ENCODE results near the gene PHYHD1. TPM values are rescaled to one million over a fixed set of nuclear protein-coding genes. Genes with fewer than 3 reads are reported as not detected.

PHYHD1 gene
- total RNA-seq, 3 donors from 2014 or later (not counting 1 experiment from before 2014, with no cell fraction given): 5.4 to 6.0 (median 5.4) TPM

DNA sequence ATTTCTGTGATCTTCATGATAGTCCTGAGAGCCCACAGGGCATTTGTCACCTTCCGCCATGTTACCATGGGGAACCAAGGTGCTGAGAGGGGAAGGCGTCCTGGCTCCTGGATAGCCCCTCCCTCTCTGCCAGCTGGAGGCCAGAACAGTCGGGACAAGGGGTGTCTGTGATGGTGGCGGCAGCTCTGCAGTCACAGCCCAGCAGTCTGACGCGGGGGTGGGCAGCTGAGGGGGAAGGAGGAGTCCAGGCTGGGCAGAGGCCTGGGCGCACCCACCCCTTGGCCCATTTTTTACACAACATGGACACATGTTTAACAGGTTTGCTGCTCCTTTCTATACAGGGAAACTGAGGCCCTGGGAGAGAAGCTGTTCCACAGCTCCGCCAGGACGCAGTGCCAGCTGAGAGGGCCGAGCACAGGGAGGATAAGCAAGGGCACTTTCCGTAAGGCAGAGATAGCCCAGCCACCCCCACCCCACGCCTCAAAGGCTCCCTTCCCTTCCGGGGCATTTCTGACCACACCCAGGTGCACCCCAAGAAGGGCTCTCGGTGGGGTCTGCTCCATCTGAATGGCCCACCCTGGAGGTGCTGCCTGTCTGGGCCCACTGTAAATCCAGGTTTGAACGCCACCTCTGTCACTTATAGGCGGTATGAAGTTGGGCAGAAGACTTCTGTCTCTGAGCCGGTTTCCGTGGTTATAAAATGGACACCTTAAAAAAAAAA lies 21.8 kb upstream of the PHYHD1 start:
- Histone ChIP-seq H3K36me3 (ENCODE audit: control insufficient read depth, insufficient read depth, low read length) (peaks cover 13% of the 10 kb centered on the region), H3K4me3 (ENCODE audit: low read length) (no peak overlapping the region), H3K9me3 (ENCODE audit: control insufficient read depth, insufficient read depth, low read length) (no peaks in the 10 kb centered on the region), H3K27ac (ENCODE audit: low read length) (peak overlapping the region; percentile 84), H3K4me1 (ENCODE audit: control insufficient read depth, insufficient read depth, low read length) (peaks cover 89% of the 10 kb centered on the region), H3K27me3 (ENCODE audit: control insufficient read depth, insufficient read depth, low read length) (no peaks in the 10 kb centered on the region)
- Mint-ChIP-seq H3K4me3 (peak overlapping the region; percentile 80), H3K27ac (peak overlapping the region; percentile 87 to 95), H3K4me1 (peaks cover 57 to 83% of the 10 kb centered on the region in 2 donors), H3K27me3 (ENCODE audit: low read depth in 2 of 2) (no peaks in the 10 kb centered on the region), H3K9me3 (no peaks in the 10 kb centered on the region), H3K36me3 (no peaks in the 10 kb centered on the region)
- TF ChIP-seq, protein P1, sequence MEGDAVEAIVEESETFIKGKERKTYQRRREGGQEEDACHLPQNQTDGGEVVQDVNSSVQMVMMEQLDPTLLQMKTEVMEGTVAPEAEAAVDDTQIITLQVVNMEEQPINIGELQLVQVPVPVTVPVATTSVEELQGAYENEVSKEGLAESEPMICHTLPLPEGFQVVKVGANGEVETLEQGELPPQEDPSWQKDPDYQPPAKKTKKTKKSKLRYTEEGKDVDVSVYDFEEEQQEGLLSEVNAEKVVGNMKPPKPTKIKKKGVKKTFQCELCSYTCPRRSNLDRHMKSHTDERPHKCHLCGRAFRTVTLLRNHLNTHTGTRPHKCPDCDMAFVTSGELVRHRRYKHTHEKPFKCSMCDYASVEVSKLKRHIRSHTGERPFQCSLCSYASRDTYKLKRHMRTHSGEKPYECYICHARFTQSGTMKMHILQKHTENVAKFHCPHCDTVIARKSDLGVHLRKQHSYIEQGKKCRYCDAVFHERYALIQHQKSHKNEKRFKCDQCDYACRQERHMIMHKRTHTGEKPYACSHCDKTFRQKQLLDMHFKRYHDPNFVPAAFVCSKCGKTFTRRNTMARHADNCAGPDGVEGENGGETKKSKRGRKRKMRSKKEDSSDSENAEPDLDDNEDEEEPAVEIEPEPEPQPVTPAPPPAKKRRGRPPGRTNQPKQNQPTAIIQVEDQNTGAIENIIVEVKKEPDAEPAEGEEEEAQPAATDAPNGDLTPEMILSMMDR (IDR thresholded peaks at IDR 0.05): no peak
- peak in 1 of 3 donors; percentile 23 for ATAC-seq
- no peak for DNase-seq
- WGBS (ENCODE audit: insufficient coverage): 80% methylated on average over 14 of the region's 18 CpGs
- intact Hi-C loops (cut with micrococcal nuclease): no loop called here

DNA sequence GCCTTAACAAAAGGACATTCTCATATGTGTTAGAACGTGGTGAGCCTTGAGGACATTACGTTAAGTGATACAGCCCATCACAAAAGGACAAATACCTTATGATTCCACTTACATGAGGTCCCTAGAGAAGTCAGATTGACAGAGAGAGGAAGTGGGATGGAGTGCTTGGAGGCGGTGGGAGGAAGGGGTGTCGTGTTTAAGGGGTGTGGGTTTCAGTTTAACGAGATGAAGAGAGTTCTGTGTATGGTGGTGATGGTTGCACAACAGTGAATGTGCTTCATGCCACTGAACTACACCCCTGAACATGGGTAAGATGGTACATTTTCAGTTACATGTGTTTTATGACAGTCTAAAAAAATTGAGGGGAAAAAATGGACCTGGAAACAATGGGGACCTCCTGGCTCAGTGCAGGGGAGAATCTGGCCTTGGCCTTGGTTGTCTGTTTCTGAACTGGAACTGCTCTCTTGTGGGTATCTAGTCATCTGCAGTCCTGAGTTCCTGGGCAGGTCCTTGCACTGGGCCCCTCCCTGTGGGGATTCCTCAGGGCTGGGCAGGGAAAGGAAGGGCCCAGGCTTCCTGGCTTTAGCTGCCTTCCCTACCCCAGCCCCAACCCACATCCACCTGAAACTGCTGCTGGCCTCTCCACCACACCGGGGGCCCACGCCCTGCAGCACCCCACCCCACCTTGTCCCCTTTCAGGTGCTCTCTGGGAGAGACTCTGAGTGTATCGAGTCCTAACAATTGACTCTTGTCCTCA lies 21.0 kb upstream of the PHYHD1 start:
- Histone ChIP-seq H3K36me3 (ENCODE audit: control insufficient read depth, insufficient read depth, low read length) (peaks cover 13% of the 10 kb centered on the region), H3K4me3 (ENCODE audit: low read length) (no peak overlapping the region), H3K4me1 (ENCODE audit: control insufficient read depth, insufficient read depth, low read length) (peaks cover 89% of the 10 kb centered on the region), H3K9me3 (ENCODE audit: control insufficient read depth, insufficient read depth, low read length) (no peaks in the 10 kb centered on the region), H3K27me3 (ENCODE audit: control insufficient read depth, insufficient read depth, low read length) (no peaks in the 10 kb centered on the region), H3K27ac (ENCODE audit: low read length) (peak overlapping the region; percentile 84)
- TF ChIP-seq, protein P1 (IDR thresholded peaks at IDR 0.05): no peak
- H3K27me3 Mint-ChIP-seq (ENCODE audit: low read depth in 2 of 2): no peaks in the 10 kb centered on the region
- peak overlapping the region; percentile 80 for H3K4me3 Mint-ChIP-seq
- ATAC-seq (peak in 2 of 3 donors; percentile 8 to 22), DNase-seq (peak in 1 of 2 donors; percentile 53)
- 13% methylated on average over 6 of the region's 8 CpGs for WGBS (ENCODE audit: insufficient coverage)
- H3K9me3 Mint-ChIP-seq: no peaks in the 10 kb centered on the region
- intact Hi-C loops (cut with micrococcal nuclease): no loop called here
- H3K4me1 Mint-ChIP-seq: peaks cover 55 to 84% of the 10 kb centered on the region in 2 donors
- H3K36me3 Mint-ChIP-seq: no peaks in the 10 kb centered on the region
- peak overlapping the region; percentile 87 to 95 for H3K27ac Mint-ChIP-seq

DNA sequence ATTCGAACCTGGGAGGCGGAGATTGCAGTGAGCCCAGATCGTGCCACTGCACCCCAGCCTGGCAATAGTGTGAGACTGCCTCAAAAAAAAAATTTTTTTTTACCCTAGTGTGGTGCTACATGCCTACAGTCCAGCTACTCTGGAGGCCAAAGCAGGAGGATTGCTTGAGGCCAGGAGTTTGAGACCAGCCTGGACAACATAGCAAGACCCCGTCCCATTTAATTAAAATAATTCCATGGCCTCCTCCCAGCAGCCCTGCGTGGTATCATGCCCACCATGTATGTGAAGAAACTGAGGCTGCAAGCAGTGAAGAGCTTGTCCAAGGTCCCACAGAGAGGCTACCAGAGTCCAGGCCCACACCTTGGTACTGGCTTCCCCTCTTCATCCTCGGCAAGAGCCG lies 19.4 kb upstream of the PHYHD1 start:
- Mint-ChIP-seq H3K4me3 (peak overlapping the region; percentile 9), H3K27me3 (ENCODE audit: low read depth in 2 of 2) (no peaks in the 10 kb centered on the region), H3K36me3 (no peaks in the 10 kb centered on the region), H3K9me3 (no peaks in the 10 kb centered on the region), H3K27ac (peak overlapping the region; percentile 87 to 95), H3K4me1 (peaks cover 44 to 78% of the 10 kb centered on the region in 2 donors)
- ATAC-seq (no peak), DNase-seq (no peak)
- intact Hi-C loops (cut with micrococcal nuclease): no loop called here
- no peaks in the 10 kb centered on the region for H3K27me3 ChIP-seq (ENCODE audit: control insufficient read depth, insufficient read depth, low read length)
- 77% methylated on average over 6 of the region's 7 CpGs for WGBS (ENCODE audit: insufficient coverage)
- peaks cover 90% of the 10 kb centered on the region for H3K4me1 ChIP-seq (ENCODE audit: control insufficient read depth, insufficient read depth, low read length)
- no peak overlapping the region for H3K4me3 ChIP-seq (ENCODE audit: low read length)
- no peaks in the 10 kb centered on the region for H3K9me3 ChIP-seq (ENCODE audit: control insufficient read depth, insufficient read depth, low read length)
- H3K27ac ChIP-seq (ENCODE audit: low read length): peak overlapping the region; percentile 84
- TF ChIP-seq, protein P1 (IDR thresholded peaks at IDR 0.05): no peak
- H3K36me3 ChIP-seq (ENCODE audit: control insufficient read depth, insufficient read depth, low read length): peaks cover 10% of the 10 kb centered on the region
